Measurements from ENCODE around the gene OR51M1. TPM values are rescaled to one million over a fixed set of nuclear protein-coding genes. Genes with fewer than 3 reads are reported as not detected.
"Not testable (repeated sequence)": the region's sequence is repeated elsewhere in the genome, so short reads cannot be mapped to it uniquely, and the experiment has no call there.

The OR51M1 gene
- not detected in 2 replicates for total RNA-seq

GRCh38 chr11:5383576-5383975 lies at the start of gene OR51M1:
OR51M1 (plus strand) TSS chr11:5383812; CDS start chr11:5389399, 5,587 bp downstream.
- intact Hi-C loops (cut with micrococcal nuclease) = loop anchor here (5.0 kb wide), 1 partner anchor 756 kb away; no protein-coding TSS in a partner anchor

GRCh38 chr11:5335170-5335569 lies 48.4 kb upstream of the OR51M1 start:
- intact Hi-C loops (cut with micrococcal nuclease) = no loop called here

GRCh38 chr11:5336331-5336730 lies 47.3 kb upstream of the OR51M1 start:
- intact Hi-C loops (cut with micrococcal nuclease) = no loop called here

- intact Hi-C loops (cut with micrococcal nuclease) = not testable (repeated sequence)
Observed at GRCh38 chr11:5337253-5337652, 46.4 kb upstream of the OR51M1 start.

GRCh38 chr11:5339771-5340322 lies 43.8 kb upstream of the OR51M1 start:
- intact Hi-C loops (cut with micrococcal nuclease) = no loop called here

- intact Hi-C loops (cut with micrococcal nuclease) = no loop called here
Observed at GRCh38 chr11:5343474-5344335, 39.9 kb upstream of the OR51M1 start, which contains the start of gene OR51B5. OR51B5 (minus strand) TSS chr11:5343524; CDS start chr11:5343524, 0 bp downstream.

GRCh38 chr11:5345831-5346230 lies 37.8 kb upstream of the OR51M1 start:
- intact Hi-C loops (cut with micrococcal nuclease) = no loop called here

- intact Hi-C loops (cut with micrococcal nuclease) = no loop called here
Observed at GRCh38 chr11:5348551-5349194, 34.9 kb upstream of the OR51M1 start.

- intact Hi-C loops (cut with micrococcal nuclease) = no loop called here
Observed at GRCh38 chr11:5349550-5349949, 34.1 kb upstream of the OR51M1 start.

- intact Hi-C loops (cut with micrococcal nuclease) = no loop called here
Observed at GRCh38 chr11:5351208-5351607, 32.4 kb upstream of the OR51M1 start, which contains the start of gene OR51B6. OR51B6 (plus strand) TSS chr11:5351508; CDS start chr11:5351508, 0 bp downstream.

GRCh38 chr11:5356031-5356430 lies 27.6 kb upstream of the OR51M1 start:
- intact Hi-C loops (cut with micrococcal nuclease) = not testable (repeated sequence)

- intact Hi-C loops (cut with micrococcal nuclease) = no loop called here
Observed at GRCh38 chr11:5362017-5362625, 21.5 kb upstream of the OR51M1 start.

GRCh38 chr11:5363679-5364078 lies 19.9 kb upstream of the OR51M1 start:
- intact Hi-C loops (cut with micrococcal nuclease) = no loop called here

- intact Hi-C loops (cut with micrococcal nuclease) = no loop called here
Observed at GRCh38 chr11:5364214-5364613, 19.4 kb upstream of the OR51M1 start.

- intact Hi-C loops (cut with micrococcal nuclease) = not testable (repeated sequence)
Observed at GRCh38 chr11:5366365-5366764, 17.2 kb upstream of the OR51M1 start.

- intact Hi-C loops (cut with micrococcal nuclease) = no loop called here
Observed at GRCh38 chr11:5366856-5367255, 16.8 kb upstream of the OR51M1 start.

- intact Hi-C loops (cut with micrococcal nuclease) = no loop called here
Observed at GRCh38 chr11:5367448-5368074, 16.1 kb upstream of the OR51M1 start.

- intact Hi-C loops (cut with micrococcal nuclease) = no loop called here
Observed at GRCh38 chr11:5368502-5369043, 15.0 kb upstream of the OR51M1 start.

GRCh38 chr11:5369789-5370188 lies 13.8 kb upstream of the OR51M1 start:
- intact Hi-C loops (cut with micrococcal nuclease) = no loop called here

- intact Hi-C loops (cut with micrococcal nuclease) = loop anchor here (1.0 to 5.0 kb wide), 2 partner anchors 257 to 754 kb away; no protein-coding TSS in a partner anchor
Observed at GRCh38 chr11:5380740-5381342, 2.8 kb upstream of the OR51M1 start.

All from T-helper 2 cell treated with Interferon-gamma antibody and Interleukin-4, amounts not matched to agents 100 ng/mL and 5 ng/mL, for 36 hours (primary cell).